Cardiac fibroblast (primary cell): ENCODE measurements around the gene PKHD1.

ENCODE experiments used
- DNase-seq, 2 donors: peaks; one replicate each; pipeline versions ENCODE4 v3.0.0 to v3.0.0-alpha.2; 2010; ENCODE audit warnings: low read depth in 2 of 2
- H3K4me3 ChIP-seq, 2 donors: replicated peaks in 1 of 2; 1 replicate in 1 of 2; 2 replicates in 1 of 2; pipeline ENCODE4 v1.5.1; 2011; ENCODE audit warnings: low read depth in 2 of 2, low read length in 2 of 2, mild to moderate bottlenecking in 2 of 2, moderate library complexity in 1 of 2
- TF ChIP-seq, protein P1 (sequence below): IDR thresholded peaks from one replicate; pipeline ENCODE4 v1.5.1; 2011; ENCODE audit warnings: low read depth, mild to moderate bottlenecking, low read length, inconsistent platforms

The PKHD1 gene

GRCh38 chr6:51719297-51719696 lies 368.1 kb downstream of the PKHD1 start:
- TF ChIP-seq, protein P1, sequence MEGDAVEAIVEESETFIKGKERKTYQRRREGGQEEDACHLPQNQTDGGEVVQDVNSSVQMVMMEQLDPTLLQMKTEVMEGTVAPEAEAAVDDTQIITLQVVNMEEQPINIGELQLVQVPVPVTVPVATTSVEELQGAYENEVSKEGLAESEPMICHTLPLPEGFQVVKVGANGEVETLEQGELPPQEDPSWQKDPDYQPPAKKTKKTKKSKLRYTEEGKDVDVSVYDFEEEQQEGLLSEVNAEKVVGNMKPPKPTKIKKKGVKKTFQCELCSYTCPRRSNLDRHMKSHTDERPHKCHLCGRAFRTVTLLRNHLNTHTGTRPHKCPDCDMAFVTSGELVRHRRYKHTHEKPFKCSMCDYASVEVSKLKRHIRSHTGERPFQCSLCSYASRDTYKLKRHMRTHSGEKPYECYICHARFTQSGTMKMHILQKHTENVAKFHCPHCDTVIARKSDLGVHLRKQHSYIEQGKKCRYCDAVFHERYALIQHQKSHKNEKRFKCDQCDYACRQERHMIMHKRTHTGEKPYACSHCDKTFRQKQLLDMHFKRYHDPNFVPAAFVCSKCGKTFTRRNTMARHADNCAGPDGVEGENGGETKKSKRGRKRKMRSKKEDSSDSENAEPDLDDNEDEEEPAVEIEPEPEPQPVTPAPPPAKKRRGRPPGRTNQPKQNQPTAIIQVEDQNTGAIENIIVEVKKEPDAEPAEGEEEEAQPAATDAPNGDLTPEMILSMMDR = no peak
- no peak for DNase-seq
- no peak overlapping the region for H3K4me3 ChIP-seq

GRCh38 chr6:51718533-51718932 lies 368.9 kb downstream of the PKHD1 start:
- no peak overlapping the region for H3K4me3 ChIP-seq
- DNase-seq = no peak
- TF ChIP-seq, protein P1 = no peak

GRCh38 chr6:51717477-51717876 lies 369.9 kb downstream of the PKHD1 start:
- TF ChIP-seq, protein P1 = no peak
- no peak for DNase-seq
- no peak overlapping the region for H3K4me3 ChIP-seq

DNA sequence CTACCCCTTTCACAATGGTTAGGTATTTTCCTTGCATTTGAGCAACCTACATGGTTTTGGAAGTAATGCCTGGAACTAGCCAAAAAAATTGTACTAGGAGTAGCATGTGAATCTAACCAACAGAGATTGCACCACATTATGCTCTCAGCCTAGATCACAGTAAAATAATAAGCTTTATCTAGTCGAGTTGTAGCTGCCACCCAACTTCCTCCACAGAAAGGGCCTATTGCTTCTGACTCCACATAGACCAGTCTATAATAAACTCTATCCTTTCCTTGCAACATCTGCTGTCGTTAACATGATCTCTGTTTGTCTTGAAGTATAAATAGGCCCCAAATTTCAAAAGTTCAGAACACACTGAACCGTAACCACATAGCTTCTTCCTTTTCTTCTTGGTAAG lies 375.5 kb downstream of the PKHD1 start:
- DNase-seq = no peak
- H3K4me3 ChIP-seq = no peak overlapping the region
- TF ChIP-seq, protein P1 = no peak

GRCh38 chr6:51706086-51706485 lies 381.3 kb downstream of the PKHD1 start:
- H3K4me3 ChIP-seq = no peak overlapping the region
- DNase-seq = no peak
- TF ChIP-seq, protein P1 = no peak

GRCh38 chr6:51704932-51705540 lies 382.4 kb downstream of the PKHD1 start:
- no peak overlapping the region for H3K4me3 ChIP-seq
- TF ChIP-seq, protein P1 = no peak
- no peak for DNase-seq

- H3K4me3 ChIP-seq = no peak overlapping the region
- TF ChIP-seq, protein P1 = no peak
- DNase-seq = no peak
Measured at GRCh38 chr6:51702851-51703250, 384.6 kb downstream of the PKHD1 start.
